ENCODE results near the gene BCAR3. TPM values are rescaled to one million over a fixed set of nuclear protein-coding genes. Genes with fewer than 3 reads are reported as not detected.

BCAR3 gene
- total and polyA plus RNA-seq, 2 of the 4 experiments (the other 2 are of a cell fraction): 41.4 to 46.4 TPM

DNA sequence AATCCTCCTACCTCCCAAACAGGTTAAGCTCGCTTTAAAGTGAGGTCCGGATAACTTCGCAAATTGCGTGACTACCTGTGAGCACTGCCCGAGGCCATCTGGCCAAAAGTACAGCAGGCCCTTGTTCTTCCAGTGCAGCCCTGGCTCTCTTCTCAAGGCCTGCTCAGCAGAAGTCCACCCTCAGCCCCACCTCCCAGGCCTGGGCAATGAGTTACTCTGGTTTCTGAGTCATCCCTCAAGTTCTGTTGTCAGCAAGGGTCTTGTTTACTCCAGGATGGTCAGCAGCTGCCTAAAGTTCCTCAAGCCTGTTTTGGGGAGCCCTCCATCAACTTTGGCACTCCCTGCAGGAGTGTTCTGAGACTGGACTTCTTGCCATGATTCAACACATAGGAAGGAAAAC lies 101.7 kb downstream of the BCAR3 start (continued):
- no peak for TF ChIP-seq POLR2A (IDR thresholded peaks at IDR 0.05; ENCODE audit: low read depth, low read length)

- Histone ChIP-seq H3K36me3 (ENCODE audit: control insufficient read depth, insufficient read depth, low read length) (peaks cover 53% of the 10 kb centered on the region), H4K5ac (ENCODE audit: low read depth, low read length) (peak overlapping the region; percentile 40; the same call in 1 of the 2 replicates), H2BK20ac (ENCODE audit: low read depth, low read length) (no peak overlapping the region), H3K18ac (ENCODE audit: low read depth, low read length) (peak overlapping the region; percentile 64), H3K14ac (replicated peaks; ENCODE audit: low read depth, low read length) (no peak overlapping the region), H3K4me2 (ENCODE audit: low read depth, low read length) (no peak overlapping the region; the same call in 1 of the 2 replicates), H3K79me1 (ENCODE audit: low read depth in 1 of 2, low read length in 2 of 2) (peaks cover 54 to 81% of the 10 kb centered on the region in 2 experiments), H4K8ac (ENCODE audit: low read depth in 2 of 2, low read length in 2 of 2) (peak overlapping the region in 1 of 2 experiments; percentile 50; a peak in 1 of 4 replicates), H3K27ac (ENCODE audit: insufficient read depth, low read length) (peak overlapping the region; percentile 72), H2BK5ac (ENCODE audit: low read depth, low read length, poor library complexity, severe bottlenecking) (peak overlapping the region; percentile 68), H3K27me3 (ENCODE audit: control insufficient read depth, insufficient read depth, low read length) (no peaks in the 10 kb centered on the region), H4K91ac (ENCODE audit: insufficient read depth, low read depth, low read length) (0 out of 2 replicates have a peak overlapping the region, but pooled peaks have one; percentile 56), H2AK9ac (replicated peaks; ENCODE audit: low read depth, low read length, poor library complexity) (peak overlapping the region; percentile 77), H4K20me1 (ENCODE audit: insufficient read depth, low read length) (peaks cover 52% of the 10 kb centered on the region), H3K4ac (ENCODE audit: low read depth, low read length) (peak overlapping the region; percentile 61), H3K9ac (ENCODE audit: low read depth, low read length) (peak overlapping the region; percentile 51), H3K9me3 (ENCODE audit: control insufficient read depth, insufficient read depth, low read length) (no peaks in the 10 kb centered on the region), H2AK5ac (ENCODE audit: low read depth, low read length) (0 out of 2 replicates have a peak overlapping the region, but pooled peaks have one; percentile 64), H3K23ac (ENCODE audit: low read depth, low read length) (no peak overlapping the region), H3K4me3 (ENCODE audit: insufficient read depth, low read depth, low read length) (no peak overlapping the region), H3K56ac (ENCODE audit: extremely low read depth, insufficient read depth, low read length) (no peak overlapping the region), H2BK15ac (ENCODE audit: low read depth, low read length) (no peak overlapping the region), H2AFZ (replicated peaks; ENCODE audit: low read length, poor library complexity) (no peak overlapping the region), H3K4me1 (ENCODE audit: control insufficient read depth, insufficient read depth, low read length) (peaks cover 13% of the 10 kb centered on the region), H3K9me1 (ENCODE audit: insufficient read depth, low read length) (peaks cover 19% of the 10 kb centered on the region), H2BK120ac (ENCODE audit: low read depth, low read length) (no peak overlapping the region)
- ATAC-seq (ENCODE audit: low read depth): no peak
- no TSS peak for BruUV-seq (replicated peaks)
- dilution Hi-C loops (cut with HindIII; ENCODE audit: low sequenced_read_pairs, unreplicated experiment) (no loop called here), intact Hi-C loops (cut with micrococcal nuclease) (no loop called here), in situ Hi-C loops (cut with MboI; ENCODE audit: low sequenced_read_pairs) (no loop called here)
- WGBS, 2 experiments (ENCODE audit: extremely low coverage in 2 of 2, insufficient read length in 1 of 2): 89% methylated on average over 6 of the region's 11 CpGs; no CpG with 5 or more reads in 1 of the 2 experiments
- CTCF ChIA-PET: no interaction called here
- DNase-seq: no peak
- POLR2A ChIA-PET (ENCODE audit: unreplicated experiment): interaction anchor here (0.5 kb wide), 1 partner anchor 24 kb away, joined by 4 read pairs; no protein-coding TSS in a partner anchor
- TF ChIP-seq, protein P1, sequence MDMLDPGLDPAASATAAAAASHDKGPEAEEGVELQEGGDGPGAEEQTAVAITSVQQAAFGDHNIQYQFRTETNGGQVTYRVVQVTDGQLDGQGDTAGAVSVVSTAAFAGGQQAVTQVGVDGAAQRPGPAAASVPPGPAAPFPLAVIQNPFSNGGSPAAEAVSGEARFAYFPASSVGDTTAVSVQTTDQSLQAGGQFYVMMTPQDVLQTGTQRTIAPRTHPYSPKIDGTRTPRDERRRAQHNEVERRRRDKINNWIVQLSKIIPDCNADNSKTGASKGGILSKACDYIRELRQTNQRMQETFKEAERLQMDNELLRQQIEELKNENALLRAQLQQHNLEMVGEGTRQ (IDR thresholded peaks at IDR 0.05; ENCODE audit: low read depth, low read length): no peak
- TF ChIP-seq CHD1 (IDR thresholded peaks at IDR 0.05; ENCODE audit: low read depth, low read length): no peak
- TF ChIP-seq RCOR1 (IDR thresholded peaks at IDR 0.05; ENCODE audit: insufficient replicate concordance, low read length): no peak
- TF ChIP-seq MAFK (IDR thresholded peaks at IDR 0.05; ENCODE audit: low read depth, low read length): no peak
- no peak for TF ChIP-seq MXI1 (IDR thresholded peaks at IDR 0.05; ENCODE audit: borderline replicate concordance, low read depth, low read length)
- no peak for TF ChIP-seq POLR2A (IDR thresholded peaks at IDR 0.05; ENCODE audit: low read depth, low read length)
- no peak for TF ChIP-seq MAZ (IDR thresholded peaks at IDR 0.05; ENCODE audit: borderline replicate concordance, low read depth, low read length)
- no peak for TF ChIP-seq SMC3 (IDR thresholded peaks at IDR 0.05; ENCODE audit: low read depth, low read length)
- TF ChIP-seq RAD21 (IDR thresholded peaks at IDR 0.05; ENCODE audit: low read length): no peak
- no peak for TF ChIP-seq CEBPB (IDR thresholded peaks at IDR 0.05; ENCODE audit: low read depth, low read length)
- no peak for TF ChIP-seq RFX5 (IDR thresholded peaks at IDR 0.05; ENCODE audit: low read depth, low read length)
- no peak for TF ChIP-seq BHLHE40 (IDR thresholded peaks at IDR 0.05; ENCODE audit: low read depth, low read length)
- no peak for TF ChIP-seq FOS (IDR thresholded peaks at IDR 0.05; ENCODE audit: low read depth, low read length)
- no peak for TF ChIP-seq CTCF (conservative IDR thresholded peaks at IDR 0.05; ENCODE audit: low read depth, low read length)
These were observed 102.5 kb downstream of the BCAR3 start for GRCh38 chr1:93578911-93579825.

All from IMR-90 (cell line).